BJ (cell line): Measurements from ENCODE around the gene TMEM247. TPM values are rescaled to one million over a fixed set of nuclear protein-coding genes. Genes with fewer than 3 reads are reported as not detected.

Source experiments
- CTCF ChIA-PET: fragments of 350-600 bp; formaldehyde crosslinking; extraction: SDS; loops from one replicate; lab custom pipeline; 2021; ENCODE audit warnings: antibody characterized with exemption, inconsistent platforms; lab: Yijun Ruan, JAX
- POLR2A ChIA-PET: fragments of 300-600 bp; sonication (Branson Sonifier 250); formaldehyde crosslinking; extraction: SDS; loops from one replicate; lab custom pipeline; 2021; ENCODE audit warnings: antibody characterized with exemption; lab: Charles Lee
- DNase-seq: peaks from one replicate; pipeline ENCODE4 v3.0.0-alpha.2; 2011; ENCODE audit warnings: low read depth
- H3K27me3 ChIP-seq: 2 replicates; pipeline ENCODE4 v1.6.0; 2011; ENCODE audit warnings: low read length; ENCODE audit not compliant: control insufficient read depth, insufficient read depth
- H3K36me3 ChIP-seq: 2 replicates; pipeline ENCODE4 v1.5.1; 2011; ENCODE audit warnings: low read length; ENCODE audit not compliant: control insufficient read depth, insufficient read depth
- H3K4me3 ChIP-seq: 2 replicates; pipeline ENCODE4 v1.5.1; 2011; ENCODE audit warnings: low read depth, mild to moderate bottlenecking, control low read depth, low read length
- polyA plus RNA-seq: library from polyadenylated mRNA; depleted of rRNA; stranded (reverse); fragments of >200 nt; gene quantifications from 2 replicates; pipeline ENCODE4 v1.2.3, GENCODE V29; 2011
- TF ChIP-seq, protein P1 (sequence below): IDR thresholded peaks from 2 replicates; pipeline ENCODE4 v1.5.1; 2011; ENCODE audit warnings: low read depth, mild to moderate bottlenecking, control low read depth, inconsistent platforms, low read length, moderate library complexity; ENCODE audit not compliant: insufficient read depth

TMEM247 gene
- polyA plus RNA-seq, 1 experiment = not detected

- DNase-seq = no peak
- H3K4me3 ChIP-seq = no peak overlapping the region
- CTCF ChIA-PET = interaction anchor here (0.7 kb wide), 1 partner anchor 29 kb away, joined by 3 read pairs; no protein-coding TSS in a partner anchor
- no peaks in the 10 kb centered on the region; the same call in none of the 2 replicates for H3K27me3 ChIP-seq
- TF ChIP-seq, protein P1, sequence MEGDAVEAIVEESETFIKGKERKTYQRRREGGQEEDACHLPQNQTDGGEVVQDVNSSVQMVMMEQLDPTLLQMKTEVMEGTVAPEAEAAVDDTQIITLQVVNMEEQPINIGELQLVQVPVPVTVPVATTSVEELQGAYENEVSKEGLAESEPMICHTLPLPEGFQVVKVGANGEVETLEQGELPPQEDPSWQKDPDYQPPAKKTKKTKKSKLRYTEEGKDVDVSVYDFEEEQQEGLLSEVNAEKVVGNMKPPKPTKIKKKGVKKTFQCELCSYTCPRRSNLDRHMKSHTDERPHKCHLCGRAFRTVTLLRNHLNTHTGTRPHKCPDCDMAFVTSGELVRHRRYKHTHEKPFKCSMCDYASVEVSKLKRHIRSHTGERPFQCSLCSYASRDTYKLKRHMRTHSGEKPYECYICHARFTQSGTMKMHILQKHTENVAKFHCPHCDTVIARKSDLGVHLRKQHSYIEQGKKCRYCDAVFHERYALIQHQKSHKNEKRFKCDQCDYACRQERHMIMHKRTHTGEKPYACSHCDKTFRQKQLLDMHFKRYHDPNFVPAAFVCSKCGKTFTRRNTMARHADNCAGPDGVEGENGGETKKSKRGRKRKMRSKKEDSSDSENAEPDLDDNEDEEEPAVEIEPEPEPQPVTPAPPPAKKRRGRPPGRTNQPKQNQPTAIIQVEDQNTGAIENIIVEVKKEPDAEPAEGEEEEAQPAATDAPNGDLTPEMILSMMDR = no peak
- H3K36me3 ChIP-seq = no peaks in the 10 kb centered on the region
- POLR2A ChIA-PET = no interaction called here
These were observed 39.8 kb upstream of the TMEM247 start for GRCh38 chr2:46439582-46439981.

DNA sequence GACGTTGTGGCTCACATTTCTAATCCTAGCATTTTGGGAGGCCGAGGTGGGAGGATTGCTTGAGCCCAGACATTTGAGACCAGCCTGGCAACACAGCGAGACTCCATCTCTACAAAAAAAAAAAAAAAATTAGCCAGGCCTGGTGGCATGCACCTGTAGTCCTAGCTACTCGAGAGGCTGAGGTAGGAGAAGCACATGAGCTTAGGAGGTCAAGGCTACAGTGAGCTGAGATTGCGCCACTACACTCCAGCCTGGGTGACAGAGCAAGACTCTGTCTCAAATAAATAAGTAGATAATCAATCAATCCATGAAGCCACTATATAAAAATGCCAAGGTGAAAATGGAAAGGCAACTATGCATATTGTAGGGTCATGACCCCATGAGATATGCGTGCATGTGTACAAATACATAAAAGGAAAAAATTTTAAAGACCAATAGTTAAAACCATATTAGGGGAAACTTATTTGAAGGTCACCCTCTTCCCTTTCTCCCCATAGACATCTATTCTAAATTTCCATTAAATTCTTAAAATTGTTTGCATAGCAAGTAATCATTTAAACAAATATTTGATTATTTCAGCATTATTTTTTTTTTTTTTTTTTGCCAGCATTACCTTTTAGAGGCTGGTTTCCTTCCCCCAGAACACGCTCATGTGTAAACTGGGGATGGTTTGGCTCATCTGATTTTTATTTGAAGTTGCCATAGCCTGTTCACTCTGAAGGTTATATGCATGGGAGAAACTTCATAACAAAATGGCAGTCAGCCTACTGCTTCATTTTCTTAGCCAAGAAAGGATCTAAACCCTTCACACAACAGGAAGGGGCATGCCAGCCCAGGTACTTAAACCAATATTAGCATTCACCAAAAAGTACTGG lies 37.3 kb upstream of the TMEM247 start:
- TF ChIP-seq, protein P1 = no peak
- H3K27me3 ChIP-seq = no peaks in the 10 kb centered on the region; the same call in none of the 2 replicates
- CTCF ChIA-PET = interaction anchor here (0.6 to 1.3 kb wide), 2 partner anchors 16 to 446 kb away, joined by 3 read pairs; no protein-coding TSS in a partner anchor
- no peak overlapping the region for H3K4me3 ChIP-seq
- no peak for DNase-seq
- POLR2A ChIA-PET = no interaction called here
- H3K36me3 ChIP-seq = no peaks in the 10 kb centered on the region

GRCh38 chr2:46444732-46445131 lies 34.6 kb upstream of the TMEM247 start:
- TF ChIP-seq, protein P1 = no peak
- POLR2A ChIA-PET = no interaction called here
- CTCF ChIA-PET = no interaction called here
- DNase-seq = no peak
- no peak overlapping the region for H3K4me3 ChIP-seq
- H3K36me3 ChIP-seq = no peaks in the 10 kb centered on the region
- H3K27me3 ChIP-seq = peaks cover 2% of the 10 kb centered on the region

DNA sequence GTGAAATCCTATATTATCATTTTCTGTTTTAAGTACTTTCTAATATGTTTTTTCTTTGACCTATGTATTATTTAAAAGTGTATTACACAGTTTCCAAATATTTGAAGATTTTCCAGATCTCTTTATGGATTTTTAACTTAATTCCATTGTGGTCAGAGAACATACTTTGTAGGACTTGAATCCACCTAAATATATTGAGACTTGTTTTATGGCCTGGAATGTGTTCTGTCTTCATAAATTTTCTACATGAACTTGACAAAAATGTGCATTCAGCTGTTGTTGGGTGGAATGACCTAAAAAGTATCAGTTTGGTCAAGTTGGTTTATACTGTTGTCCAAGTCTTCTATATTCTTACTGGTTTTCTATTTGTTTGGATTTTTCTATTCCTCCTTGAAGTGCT lies 33.8 kb upstream of the TMEM247 start:
- CTCF ChIA-PET = no interaction called here
- POLR2A ChIA-PET = no interaction called here
- DNase-seq = no peak

More for the DNA sequence above, 33.8 kb upstream of the TMEM247 start:
- TF ChIP-seq, protein P1 = no peak
- no peaks in the 10 kb centered on the region for H3K36me3 ChIP-seq
- H3K4me3 ChIP-seq = no peak overlapping the region
- H3K27me3 ChIP-seq = peaks cover 2% of the 10 kb centered on the region
